ENCODE data around the gene KIFC3. TPM values are rescaled to one million over a fixed set of nuclear protein-coding genes. Genes with fewer than 3 reads are reported as not detected.
A peak's percentile ranks its signal among the peaks of the same experiment; 100 is the strongest.

KIFC3 gene
- total RNA-seq, 1 donor from 2014 or later = 0.76 TPM

DNA sequence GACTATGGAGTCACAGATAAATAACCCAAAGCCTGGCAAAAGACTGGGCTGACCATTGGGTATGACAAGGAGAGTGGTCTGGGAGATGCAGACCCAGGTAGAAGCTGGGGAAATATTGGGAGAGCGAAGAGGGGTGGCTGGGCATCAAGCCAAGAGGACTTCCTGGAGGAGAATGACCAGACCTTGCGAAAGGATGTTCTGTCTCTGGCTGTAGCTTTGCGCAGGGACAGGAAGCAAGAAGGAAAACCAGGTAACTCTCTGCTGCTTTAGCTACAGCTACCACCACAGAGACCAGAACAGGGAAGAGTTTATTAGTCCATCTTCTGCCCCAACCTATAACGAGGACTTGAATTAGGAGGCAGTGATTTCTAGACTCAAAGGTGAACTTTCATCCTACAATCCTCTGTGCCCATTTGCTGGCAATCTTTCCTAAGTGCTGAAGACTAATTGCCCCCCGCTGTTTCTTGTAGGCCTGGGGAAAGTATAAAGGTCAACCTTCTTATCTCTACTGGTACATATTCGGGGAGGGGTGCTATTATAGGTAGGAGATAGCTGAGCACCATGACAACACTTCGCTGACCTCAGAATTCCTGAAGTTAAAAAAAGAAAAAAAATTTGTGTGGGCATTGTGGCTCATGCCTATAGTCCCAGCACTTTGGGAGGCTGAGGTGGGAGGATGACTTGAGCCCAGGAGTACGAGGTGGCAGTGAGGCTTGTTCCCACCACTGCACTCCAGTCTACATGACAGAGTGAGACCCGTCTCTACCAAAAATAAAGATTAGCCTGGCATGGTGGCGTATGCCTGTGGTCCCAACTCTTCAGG is 19.1 kb upstream of the KIFC3 start:
- peaks cover 6% of the 10 kb centered on the region for H3K4me1 Mint-ChIP-seq (ENCODE audit: low read depth, unreplicated experiment)
- no peak overlapping the region for H3K4me3 Mint-ChIP-seq (ENCODE audit: unreplicated experiment)
- TF ChIP-seq, protein P1, sequence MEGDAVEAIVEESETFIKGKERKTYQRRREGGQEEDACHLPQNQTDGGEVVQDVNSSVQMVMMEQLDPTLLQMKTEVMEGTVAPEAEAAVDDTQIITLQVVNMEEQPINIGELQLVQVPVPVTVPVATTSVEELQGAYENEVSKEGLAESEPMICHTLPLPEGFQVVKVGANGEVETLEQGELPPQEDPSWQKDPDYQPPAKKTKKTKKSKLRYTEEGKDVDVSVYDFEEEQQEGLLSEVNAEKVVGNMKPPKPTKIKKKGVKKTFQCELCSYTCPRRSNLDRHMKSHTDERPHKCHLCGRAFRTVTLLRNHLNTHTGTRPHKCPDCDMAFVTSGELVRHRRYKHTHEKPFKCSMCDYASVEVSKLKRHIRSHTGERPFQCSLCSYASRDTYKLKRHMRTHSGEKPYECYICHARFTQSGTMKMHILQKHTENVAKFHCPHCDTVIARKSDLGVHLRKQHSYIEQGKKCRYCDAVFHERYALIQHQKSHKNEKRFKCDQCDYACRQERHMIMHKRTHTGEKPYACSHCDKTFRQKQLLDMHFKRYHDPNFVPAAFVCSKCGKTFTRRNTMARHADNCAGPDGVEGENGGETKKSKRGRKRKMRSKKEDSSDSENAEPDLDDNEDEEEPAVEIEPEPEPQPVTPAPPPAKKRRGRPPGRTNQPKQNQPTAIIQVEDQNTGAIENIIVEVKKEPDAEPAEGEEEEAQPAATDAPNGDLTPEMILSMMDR (IDR thresholded peaks at IDR 0.05; ENCODE audit: partially characterized antibody, unreplicated experiment) = no peak
- peaks cover 12% of the 10 kb centered on the region for H3K27me3 Mint-ChIP-seq (ENCODE audit: unreplicated experiment)
- DNase-seq = no peak
- peaks cover 8% of the 10 kb centered on the region for H3K9me3 Mint-ChIP-seq (ENCODE audit: unreplicated experiment)
- no peak overlapping the region for H3K27ac Mint-ChIP-seq (ENCODE audit: unreplicated experiment)
- no peaks in the 10 kb centered on the region for H3K36me3 Mint-ChIP-seq (ENCODE audit: unreplicated experiment)

DNA sequence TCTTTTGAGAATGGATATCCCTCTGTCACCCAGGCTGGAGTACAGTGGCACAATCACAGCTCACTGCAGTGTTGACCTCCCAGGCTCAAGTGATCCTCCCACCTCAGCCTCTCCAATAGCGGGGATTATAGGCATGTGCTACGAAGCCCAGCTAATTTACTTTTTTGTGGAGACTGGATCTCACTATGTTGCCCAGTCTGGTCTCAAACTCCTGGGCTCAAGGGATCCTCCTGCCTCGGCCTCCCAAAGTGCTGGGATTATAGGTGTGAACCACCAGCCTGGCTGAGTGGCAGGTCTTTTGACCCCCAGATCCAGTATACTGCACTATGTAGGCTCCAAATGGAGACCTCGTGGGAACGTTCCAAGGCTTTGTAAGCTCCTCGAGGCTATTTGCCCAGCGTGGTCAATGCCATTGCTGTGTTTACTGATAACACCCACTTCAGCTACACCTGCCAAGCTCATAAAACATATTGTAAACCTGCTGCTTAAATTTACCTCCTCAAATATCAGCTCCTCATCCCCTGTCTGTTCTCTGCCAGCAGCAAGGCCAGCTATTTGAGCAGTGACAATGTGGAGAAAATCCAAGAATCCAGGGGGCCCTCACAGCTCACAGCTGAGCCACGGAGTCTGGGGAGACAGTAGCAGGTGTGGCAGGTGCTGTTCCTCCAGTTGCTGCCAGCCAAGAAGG is 16.2 kb upstream of the KIFC3 start:
- no peak overlapping the region for H3K4me3 Mint-ChIP-seq (ENCODE audit: unreplicated experiment)

DNA sequence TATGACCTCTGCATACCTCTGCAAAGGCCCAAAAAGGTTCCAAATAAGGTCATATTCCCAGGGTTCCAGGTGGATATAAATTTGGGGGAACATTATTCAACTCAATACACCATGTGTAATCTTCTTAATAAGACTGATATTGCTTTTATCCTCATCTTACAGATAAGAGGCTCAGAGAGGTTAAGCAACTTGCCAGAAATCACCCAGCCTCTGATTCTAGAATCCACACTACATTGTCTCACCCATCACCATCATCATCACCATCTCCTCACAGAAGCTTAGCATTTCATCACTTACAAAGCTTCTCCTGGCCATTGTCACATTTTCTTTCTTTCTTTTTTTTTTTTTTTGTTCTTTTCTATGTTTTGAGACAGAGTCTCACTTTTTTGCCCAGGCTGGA is 15.4 kb upstream of the KIFC3 start:
- peaks cover 11% of the 10 kb centered on the region for H3K27me3 Mint-ChIP-seq (ENCODE audit: unreplicated experiment)
- H3K4me3 Mint-ChIP-seq (ENCODE audit: unreplicated experiment) = no peak overlapping the region
- TF ChIP-seq, protein P1 (IDR thresholded peaks at IDR 0.05; ENCODE audit: partially characterized antibody, unreplicated experiment) = no peak
- DNase-seq = no peak
- H3K4me1 Mint-ChIP-seq (ENCODE audit: low read depth, unreplicated experiment) = peaks cover 12% of the 10 kb centered on the region
- H3K9me3 Mint-ChIP-seq (ENCODE audit: unreplicated experiment) = peaks cover 9% of the 10 kb centered on the region
- H3K27ac Mint-ChIP-seq (ENCODE audit: unreplicated experiment) = no peak overlapping the region
- no peaks in the 10 kb centered on the region for H3K36me3 Mint-ChIP-seq (ENCODE audit: unreplicated experiment)

More for the DNA sequence above, 16.2 kb upstream of the KIFC3 start:
- H3K4me1 Mint-ChIP-seq (ENCODE audit: low read depth, unreplicated experiment) = peaks cover 12% of the 10 kb centered on the region
- H3K9me3 Mint-ChIP-seq (ENCODE audit: unreplicated experiment) = peaks cover 8% of the 10 kb centered on the region
- H3K27ac Mint-ChIP-seq (ENCODE audit: unreplicated experiment) = no peak overlapping the region
- no peaks in the 10 kb centered on the region for H3K36me3 Mint-ChIP-seq (ENCODE audit: unreplicated experiment)
- DNase-seq = no peak
- peaks cover 11% of the 10 kb centered on the region for H3K27me3 Mint-ChIP-seq (ENCODE audit: unreplicated experiment)
- TF ChIP-seq, protein P1 (IDR thresholded peaks at IDR 0.05; ENCODE audit: partially characterized antibody, unreplicated experiment) = no peak

DNA sequence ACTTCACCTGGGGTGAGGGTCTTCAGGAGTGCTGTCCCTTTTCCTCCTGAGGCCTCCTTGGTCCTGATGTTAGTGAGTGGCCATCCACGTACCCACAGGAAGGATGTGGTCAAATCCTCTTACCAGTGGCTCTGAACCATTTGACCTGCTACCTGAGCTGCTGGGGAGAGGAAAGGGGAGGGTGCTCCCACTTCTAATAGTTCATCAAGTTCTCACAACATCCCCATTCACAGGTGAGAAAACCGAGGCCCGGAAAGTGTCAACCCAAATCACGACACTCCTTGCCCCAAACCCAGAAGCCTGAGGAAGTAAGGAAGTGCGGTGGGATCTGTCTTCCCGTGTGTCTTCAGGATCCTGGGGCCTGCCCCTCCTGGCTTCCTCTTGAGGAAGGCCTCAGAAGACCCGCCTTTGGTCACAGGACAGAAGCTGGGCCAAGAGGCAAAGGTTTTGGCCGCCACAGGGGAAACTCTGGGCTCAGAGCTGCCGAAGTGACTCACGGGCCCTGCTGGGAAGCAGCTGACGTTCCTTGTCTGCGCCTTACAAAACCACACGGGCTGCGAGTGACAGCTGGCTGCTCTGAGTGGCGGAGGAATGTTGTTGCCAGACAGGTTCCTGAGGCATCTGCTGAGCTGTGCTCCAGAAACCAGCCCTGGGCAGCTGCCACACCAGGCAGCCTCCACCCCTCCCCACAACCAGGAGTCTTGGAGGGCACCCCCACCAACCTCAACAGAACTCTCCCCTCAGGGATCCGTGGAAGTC is 13.9 kb upstream of the KIFC3 start:
- Mint-ChIP-seq H3K36me3 (ENCODE audit: unreplicated experiment) (no peaks in the 10 kb centered on the region), H3K4me3 (ENCODE audit: unreplicated experiment) (no peak overlapping the region), H3K4me1 (ENCODE audit: low read depth, unreplicated experiment) (peaks cover 12% of the 10 kb centered on the region), H3K9me3 (ENCODE audit: unreplicated experiment) (peaks cover 9% of the 10 kb centered on the region), H3K27ac (ENCODE audit: unreplicated experiment) (peak overlapping the region; percentile 55), H3K27me3 (ENCODE audit: unreplicated experiment) (peaks cover 11% of the 10 kb centered on the region)
- DNase-seq = peak; percentile 71
- TF ChIP-seq, protein P1 (IDR thresholded peaks at IDR 0.05; ENCODE audit: partially characterized antibody, unreplicated experiment) = no peak
